Measurements from ENCODE around the gene DMD.
"Not testable (repeated sequence)": the region's sequence is repeated elsewhere in the genome, so short reads cannot be mapped to it uniquely, and the experiment has no call there.

DMD gene

DNA sequence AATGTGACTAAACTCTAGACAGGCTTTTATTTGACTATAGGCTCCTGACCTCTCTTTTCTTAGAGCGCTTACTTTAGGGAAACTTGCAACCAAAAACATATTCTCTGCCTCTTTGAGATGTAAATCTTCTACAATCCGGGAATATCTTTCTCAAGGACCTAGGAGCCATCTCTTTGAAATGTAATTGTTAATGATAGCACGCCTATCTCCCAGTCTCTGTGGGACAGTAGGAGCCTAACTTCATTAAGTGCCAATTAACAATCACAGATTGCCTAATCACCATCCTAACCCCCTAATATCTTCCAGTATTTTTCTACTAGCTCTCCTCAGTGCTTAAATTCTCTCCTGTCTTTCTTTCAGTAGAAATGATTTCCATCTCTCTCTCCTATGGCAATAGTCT lies 628.6 kb downstream of the DMD start:
- no peak for DNase-seq

DNA sequence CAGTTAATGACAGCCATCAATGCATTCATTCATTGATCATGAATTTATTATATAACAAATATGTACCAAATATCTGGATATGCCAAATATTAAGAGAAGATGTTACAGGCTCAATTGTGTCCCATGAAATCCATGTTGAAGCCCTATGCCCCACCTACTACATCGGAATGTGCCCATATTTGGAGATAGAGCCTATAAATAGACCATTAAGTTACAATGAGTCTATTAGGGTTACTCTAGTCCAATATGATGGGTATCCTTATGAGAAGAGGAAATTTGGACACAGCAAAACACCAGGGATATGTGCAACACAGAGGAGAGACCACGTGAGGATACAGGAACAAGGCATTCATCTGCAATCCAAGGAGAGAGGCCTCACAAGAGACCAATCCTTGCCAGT lies 634.5 kb downstream of the DMD start:
- no peak for DNase-seq

DNA sequence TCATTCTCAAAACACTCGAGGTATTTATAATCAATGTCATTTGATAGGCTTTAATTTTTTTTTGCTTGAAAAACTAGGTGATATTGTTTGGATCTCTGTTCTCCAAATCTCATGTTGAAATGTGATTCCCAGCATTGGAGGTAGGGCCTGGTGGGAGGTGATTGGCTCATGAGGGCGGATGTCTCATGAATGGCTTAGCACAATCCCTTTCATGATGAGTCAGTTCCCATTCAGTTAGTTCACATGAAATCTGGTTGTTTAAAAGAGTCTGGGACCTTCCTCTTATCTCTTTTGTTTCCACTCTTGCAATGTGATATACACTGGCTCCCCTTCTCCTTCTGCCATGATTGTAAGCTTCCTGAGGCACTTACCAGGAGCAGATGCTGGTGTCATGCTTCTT lies 638.7 kb downstream of the DMD start:
- DNase-seq = no peak

DNA sequence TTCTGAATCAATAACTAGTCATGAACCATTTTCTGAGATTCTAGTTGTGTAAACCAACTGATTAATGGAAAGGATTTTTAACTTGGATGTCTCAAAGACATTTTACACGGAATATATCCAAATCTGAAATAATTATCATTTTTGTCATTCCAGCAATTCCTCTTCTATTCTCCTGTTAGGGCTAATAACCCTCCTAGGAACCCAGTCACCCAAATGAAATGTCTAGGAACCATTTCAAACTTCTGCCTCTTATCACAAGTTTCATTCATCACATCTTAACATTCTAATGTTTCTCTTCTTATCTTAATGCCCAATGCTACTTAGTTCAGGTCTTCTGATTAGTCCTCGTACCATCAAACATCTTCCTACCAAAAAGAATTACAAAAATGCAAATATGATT lies 639.8 kb downstream of the DMD start:
- no peak for DNase-seq

DNA sequence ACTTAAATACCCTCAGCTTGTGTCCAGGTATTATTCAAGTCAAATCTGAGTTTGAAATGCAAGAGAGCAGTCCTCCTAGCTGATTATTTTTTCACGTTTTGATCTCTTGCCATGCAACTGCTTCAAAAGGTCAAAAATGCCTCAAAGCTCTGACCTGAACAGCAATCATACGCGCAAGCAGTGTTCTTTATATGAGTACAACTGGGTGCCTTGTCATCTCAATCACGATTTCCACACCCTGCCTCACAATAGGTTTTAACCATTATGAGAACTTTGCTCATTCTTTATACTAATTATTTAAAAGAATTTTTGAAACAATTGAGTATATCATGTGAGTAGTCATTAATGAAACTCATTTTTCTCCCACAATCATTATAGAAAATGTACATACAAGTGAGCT lies 649.1 kb downstream of the DMD start:
- DNase-seq = no peak

DNA sequence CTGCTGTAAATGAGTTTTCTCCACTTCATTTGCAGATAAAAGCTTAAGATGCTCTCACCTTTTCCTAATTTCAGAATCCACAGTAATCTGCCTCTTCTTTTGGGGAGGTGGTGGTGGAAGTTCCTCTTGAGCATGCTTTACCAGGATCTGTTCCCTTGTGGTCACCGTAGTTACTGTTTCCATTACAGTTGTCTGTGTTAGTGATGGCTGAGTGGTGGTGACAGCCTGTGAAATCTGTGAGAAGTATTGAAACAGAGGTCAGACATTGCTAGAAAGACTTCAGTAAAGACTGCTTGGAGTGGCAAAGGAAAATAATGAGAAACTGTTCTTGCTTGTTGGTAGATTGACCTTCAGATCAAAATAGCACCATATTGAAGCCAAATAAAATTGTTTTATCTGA lies 666.2 kb downstream of the DMD start:
- no peak for DNase-seq

DNA sequence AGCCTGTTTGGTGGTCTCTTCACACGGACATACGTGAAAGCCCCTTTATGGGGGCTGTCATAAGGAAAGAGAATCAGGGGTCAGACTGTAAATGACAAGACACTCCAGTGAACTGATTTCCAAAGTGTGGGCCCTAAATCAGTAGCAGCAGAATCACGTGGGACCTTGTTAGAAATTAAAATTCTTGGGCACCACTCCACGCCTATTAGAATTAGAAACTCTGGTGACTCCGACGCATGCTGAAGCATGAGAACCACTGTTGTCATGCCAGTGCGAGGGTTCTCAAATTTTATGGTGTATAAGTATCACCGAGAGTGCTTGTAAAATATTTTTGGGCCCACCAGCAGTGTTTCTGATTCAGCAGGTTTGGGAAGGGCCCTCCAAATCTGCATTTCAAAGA lies 672.8 kb downstream of the DMD start:
- no peak for DNase-seq

DNA sequence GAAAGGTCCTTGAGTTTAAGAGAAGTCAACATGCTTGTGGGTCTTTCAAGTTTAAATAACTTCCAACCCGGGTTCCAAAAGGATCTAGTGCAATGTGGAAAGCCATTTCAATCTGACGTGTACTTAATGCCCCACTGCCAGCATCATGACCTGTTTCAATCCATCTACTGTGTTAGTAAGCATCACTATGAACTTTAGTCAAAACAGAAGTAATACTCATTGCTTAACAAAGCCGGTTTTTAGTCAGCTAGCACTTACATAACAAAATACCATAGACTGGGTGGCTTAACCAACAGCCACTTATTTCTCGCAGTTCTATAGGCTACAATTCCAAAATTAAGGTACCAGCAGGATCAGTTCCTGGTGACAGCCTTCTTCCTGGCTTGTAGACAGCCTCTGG lies 677.5 kb downstream of the DMD start:
- DNase-seq = no peak

DNA sequence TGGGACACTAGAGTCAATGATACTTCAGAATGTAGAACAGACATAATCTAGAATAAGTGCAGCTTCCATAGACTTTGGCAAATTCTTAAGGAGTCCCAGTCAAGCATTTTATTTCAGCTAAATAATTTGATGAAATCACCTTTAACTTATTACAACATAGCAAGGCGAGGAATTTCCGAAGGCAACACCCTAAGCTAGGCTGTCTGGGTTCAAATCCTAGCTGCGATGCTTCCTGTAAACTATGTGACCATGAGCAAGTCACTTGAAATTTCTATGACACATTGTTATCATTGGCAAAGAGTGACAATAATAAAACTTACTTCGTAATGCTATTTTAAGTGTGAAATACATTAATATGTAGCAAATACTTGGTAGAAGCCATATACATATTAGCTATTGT lies 679.1 kb downstream of the DMD start:
- no peak for DNase-seq

DNA sequence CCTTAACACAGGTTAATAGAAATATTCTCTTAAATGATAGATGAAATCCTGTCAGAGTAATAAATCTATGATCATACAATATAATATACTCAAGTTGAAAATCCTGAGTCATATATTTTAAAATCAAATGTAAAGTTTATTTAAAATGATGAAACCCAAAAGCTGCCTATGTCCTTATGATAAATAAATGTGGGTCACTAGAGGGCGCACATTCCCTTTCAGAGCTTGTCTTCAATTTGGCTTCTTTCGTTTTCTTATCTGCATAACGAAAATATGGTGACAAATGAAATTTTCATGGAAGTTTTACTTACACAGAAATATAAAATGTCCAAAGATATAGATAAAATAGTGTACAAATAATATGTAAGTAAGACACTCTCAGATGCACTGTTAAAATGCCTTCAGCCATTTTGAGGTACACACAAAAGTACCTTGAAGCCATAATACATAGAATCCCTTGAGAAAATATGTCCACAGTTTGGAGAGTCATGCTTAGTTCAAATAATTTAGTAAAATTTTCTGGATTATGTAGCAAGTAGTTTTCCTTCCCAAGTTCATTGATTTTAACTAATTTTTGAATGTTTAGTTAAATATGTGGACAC lies 680.4 kb downstream of the DMD start:
- peak in 1 of 2 donors; percentile 1 for DNase-seq

DNA sequence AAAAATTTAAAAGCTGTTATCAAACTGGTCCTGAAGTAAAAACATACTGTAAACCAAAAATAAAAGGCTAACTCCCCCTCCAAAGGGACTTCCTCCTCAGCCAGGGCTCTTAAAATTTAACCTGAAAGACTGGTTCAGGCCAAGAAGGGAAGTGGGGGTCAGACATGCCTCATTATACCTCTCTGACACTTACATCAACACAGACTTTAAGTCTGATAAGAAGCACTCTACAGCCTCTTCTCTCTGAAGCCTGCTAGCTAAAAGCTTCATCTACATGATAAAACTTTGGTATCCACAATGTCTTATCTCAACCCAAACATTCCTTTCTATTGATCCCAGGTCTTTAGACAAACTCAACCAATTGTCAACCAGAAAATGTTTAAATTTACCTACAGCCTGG lies 682.9 kb downstream of the DMD start:
- DNase-seq = not testable (repeated sequence)

DNA sequence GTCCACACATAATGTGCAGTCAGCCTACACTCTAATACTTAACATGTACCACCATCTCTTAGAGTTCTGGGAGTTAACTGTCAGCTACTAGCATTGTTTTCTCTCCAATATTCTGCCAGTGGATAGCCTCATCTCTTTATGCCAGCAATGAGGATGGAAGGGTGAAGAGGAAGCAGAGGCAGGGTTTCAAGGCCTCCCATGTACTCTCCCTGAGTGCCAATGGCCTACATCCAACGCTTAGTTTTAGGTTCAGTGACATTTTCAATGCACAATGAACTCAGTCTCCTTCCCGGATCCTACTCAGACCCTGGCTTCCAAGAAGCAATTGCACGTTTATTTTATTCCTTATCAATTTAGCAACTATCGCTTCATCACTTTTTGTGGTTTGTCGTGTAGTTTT lies 686.1 kb downstream of the DMD start:
- DNase-seq = no peak

DNA sequence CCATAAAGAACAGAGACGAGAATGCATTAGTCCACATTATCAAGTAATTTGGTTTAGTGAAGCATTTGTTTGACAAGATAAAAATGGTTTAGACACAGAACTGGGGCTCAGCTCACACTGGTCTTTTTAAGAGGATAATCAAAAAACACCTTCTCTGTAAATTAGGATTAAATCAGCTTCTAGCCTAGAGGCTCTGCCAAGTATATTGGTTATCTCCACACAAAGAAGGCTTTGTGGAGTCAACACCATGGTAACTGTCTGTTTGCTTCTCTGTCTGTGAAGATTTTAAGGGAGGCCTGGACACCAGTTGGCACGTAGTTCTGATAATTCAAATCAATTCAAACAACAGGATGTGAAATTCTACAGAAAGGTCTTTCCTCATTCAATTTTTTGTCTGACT lies 687.0 kb downstream of the DMD start:
- DNase-seq = no peak

DNA sequence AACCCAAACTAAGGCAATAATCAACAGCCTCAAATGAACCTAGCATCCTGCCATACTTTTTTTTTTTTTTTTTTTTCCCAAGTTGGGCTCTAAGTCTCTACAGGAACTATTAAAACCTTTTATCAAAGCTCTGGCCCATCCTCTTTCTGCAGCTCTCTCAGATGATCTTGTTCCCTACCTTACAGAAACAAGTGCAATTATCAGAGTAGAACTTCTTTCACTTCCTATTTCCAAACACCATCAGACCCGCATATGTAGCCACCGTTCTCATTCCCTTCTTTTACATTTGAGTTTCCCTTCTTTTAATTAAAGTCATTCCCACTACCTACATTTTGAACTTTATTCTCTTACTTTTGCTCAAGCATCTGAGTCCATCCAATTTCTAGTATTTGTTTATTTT lies 690.6 kb downstream of the DMD start:
- no peak for DNase-seq

DNA sequence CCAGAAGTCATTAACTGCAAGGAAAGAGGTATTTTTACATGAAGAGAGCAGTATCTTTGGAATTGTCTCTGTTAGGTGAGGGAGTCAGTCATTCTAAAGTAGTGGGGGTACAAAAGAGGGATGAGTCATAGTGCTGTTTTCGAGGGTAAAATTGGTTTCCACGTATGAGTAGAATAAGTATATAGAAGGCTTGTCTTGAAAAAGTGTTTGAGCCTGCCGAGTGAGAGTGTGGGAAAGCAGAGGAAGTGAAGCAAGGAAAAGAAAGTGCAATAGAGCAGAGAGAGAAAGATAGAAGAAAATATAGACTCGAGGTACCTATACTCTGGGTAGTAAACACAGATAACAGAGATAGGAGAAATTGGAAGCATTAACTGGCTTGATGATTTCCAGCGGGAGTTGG lies 696.4 kb downstream of the DMD start:
- no peak for DNase-seq

DNA sequence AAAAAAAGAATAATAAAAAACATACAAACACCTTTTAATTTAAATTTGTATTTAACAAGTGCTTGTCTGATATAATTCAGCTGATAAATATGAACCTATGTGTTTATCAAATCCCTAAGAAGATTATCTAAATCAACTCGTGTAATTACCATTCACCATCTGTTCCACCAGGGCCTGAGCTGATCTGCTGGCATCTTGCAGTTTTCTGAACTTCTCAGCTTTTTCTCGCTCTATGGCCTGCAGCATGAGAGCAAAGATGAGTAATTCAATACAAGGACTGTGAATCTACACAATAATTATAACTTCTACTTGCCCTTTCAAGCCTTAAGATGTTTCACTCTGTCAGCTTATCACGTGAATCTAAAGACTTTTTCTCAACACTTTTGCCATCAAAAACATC lies 709.7 kb downstream of the DMD start:
- no peak for DNase-seq

DNA sequence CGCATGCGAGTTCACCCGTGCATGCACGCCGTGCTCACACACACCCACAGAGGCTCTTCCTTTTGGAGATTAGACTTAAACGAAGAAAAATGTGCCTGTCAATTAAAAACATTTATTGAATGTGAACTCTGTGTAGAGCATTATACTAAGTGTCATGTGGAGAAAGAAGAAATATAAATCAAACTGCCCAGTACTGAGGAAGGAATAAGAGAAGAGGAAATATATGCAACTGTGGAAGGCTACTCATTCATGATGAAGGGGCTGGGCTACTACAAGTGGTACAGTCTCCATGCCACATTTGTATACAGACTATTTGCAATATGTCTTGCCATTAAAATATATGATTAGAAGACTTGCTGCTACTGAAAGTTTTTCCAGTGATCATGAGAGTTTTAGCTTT lies 714.7 kb downstream of the DMD start:
- DNase-seq = no peak

DNA sequence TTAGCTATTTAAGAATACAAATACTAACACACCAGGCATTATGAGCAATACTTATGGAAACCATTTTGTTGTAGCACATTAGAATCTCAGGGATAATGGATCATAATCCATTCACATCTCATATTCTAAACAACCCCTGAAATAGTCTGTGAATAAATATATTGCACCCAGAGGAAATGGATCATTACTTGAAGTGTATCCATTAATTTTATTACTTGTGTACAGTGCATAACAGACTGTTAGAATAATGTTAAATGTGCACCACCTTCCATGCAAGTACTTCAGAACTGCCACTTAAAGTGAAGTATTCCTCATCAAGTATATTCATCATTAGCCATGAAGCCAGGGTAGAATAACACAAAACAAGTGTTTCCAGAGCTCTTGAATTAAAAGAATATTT lies 715.5 kb downstream of the DMD start:
- DNase-seq = no peak

DNA sequence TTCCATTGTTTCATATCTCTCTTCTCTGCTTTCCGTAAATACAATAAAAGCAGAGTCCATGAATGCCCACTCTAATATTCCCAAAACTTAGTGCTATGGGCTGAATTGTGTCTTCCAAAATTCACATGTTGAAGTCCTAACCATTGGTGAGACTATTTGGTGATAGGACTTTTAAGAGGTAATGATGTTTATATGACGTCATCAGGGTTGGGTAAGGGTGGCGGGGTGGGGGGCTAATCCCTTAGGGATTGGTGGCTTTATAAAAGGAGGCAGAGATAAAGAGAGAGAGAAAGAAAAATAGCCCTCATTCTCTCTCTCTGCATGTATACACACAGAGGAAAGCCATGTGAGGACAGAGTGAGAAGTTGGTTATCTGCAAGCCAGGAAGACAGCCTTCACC lies 722.2 kb downstream of the DMD start:
- DNase-seq = no peak

DNA sequence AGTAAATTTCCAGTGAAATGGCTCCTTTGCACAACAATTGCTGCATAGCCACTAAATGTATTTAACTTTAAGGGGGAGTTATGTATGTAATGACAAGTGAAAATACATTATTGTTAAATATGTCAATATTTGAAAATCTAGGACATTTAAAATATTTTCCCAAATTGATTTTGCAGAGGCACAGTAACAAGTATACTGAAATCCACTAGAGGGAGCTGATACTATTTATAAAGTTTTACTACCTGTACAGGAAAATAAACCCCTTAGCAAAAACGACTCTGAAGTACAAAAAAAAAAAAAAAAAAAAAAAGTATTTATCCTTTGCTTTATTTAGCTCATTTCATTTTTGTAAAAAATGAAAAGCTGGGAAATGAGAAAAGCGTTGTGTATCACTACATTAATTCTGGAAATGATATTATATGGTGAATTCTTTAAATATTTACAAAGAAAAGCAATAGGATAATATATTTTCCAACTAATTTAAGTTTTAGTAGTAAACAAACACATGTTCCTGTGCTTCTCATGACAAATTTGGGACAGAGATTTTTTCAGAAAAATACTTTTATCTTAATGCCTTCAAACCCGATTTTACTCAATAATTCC lies 727.7 kb downstream of the DMD start:
- DNase-seq = no peak

DNA sequence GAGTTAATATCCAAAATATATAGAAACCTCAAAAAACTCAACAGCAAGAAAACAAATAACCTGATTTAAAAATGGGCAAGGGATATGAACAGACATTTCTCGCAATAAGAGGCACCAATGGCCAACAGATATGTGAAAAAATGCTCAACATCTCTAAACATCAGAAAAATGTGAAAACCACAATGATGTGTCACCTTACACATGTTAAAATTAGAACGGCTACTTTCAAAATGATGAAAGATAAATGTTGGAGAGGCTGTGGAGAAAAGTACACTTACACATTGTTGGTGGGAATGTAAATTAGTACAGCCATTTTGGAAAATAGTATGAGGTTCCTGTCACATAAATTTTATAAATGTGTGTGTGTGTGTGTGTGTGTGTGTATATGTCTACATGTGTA lies 731.3 kb downstream of the DMD start:
- no peak for DNase-seq

DNA sequence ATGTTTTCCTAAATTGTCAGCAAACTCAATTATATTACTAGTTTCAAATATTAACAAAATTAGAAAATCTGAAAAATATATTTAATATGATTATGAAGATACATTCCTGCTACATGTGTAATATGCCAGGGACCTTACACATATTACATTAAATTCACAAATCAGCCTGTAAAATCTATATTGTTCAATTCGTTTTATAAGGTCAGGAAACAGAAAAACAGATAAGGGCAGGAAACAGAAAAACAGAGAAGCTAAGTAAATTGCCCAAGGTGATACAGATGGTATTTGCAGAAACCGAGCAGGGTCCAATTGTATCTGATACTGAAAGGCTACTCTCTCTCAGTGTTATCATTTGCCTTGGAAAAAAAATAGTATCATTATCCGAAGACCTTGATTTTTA lies 739.0 kb downstream of the DMD start:
- DNase-seq = no peak

DNA sequence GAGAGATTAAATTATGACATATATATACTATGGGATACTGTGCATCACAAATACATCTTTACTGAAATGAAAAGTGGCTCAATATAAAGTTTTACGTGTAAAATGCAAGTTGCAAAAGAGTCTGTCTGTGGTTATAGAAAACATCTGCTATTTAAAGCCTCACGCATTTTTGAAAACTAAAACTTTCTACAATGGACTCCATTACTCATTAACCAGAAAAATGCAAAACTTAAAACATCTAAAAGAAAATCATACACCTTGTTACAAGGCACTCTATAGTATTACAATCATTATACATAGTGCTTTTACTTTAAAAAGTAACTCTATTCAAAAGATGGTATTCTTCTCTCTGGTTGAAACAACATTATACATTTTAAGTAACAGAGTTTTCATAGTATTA lies 755.6 kb downstream of the DMD start:
- no peak for DNase-seq

DNA sequence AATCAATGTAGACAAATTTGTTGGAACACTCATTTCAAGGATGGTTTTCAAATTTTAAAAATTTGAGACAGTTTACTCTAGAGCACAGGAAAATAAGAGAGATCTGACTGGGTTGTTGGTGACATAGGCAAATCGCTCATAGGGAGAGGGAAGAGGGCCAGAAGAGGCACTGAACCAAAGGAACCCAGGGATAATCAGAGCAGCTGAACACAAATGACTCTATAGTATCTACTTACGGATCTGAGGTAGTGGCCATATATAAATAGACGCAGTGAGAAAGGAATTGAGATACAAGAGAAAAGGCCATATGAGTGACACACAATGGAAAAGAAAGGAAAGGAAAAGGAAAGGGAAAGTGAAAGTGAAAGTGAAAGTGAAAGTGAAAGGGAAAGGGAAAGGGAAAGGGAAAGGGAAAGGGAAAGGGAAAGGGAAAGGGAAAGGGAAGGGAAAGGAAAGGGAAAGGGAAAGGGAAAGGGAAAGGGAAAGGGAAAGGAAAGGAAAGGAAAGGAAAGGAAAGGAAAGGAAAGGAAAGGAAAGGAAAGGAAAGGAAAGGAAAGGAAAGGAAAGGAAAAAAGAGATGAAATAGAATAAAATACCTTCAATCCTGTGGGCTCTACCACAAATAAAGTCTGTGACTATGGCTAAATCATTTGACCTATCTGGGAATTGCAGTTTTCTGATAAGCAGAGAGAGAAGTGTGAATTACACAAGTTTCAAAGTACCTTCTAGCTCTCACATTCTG lies 759.2 kb downstream of the DMD start:
- DNase-seq = no peak

DNA sequence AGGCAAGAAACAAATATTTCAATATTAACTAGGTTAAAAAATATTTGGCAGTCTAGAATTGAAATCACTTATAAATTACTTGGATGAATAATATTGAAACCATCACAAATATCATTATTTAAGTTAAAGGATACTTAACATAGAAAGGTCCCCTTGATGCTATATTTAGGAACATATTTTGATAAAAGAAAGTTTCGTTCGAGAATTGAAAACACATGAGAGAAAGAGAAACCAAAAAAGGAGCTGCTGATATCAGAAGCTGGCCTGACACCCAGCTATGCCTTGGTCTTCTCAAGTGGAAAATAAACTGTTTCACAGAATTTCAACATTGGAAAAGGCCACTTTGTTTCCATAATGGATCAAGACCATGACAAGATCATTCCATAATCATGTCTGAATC lies 762.4 kb downstream of the DMD start:
- DNase-seq = no peak

All from activated CD4-positive, alpha-beta T cell treated with anti-CD3 and anti-CD28 coated beads for 4 hours (primary cell).